Mesenteric fat pad (tissue), 1 donor: ENCODE measurements around the gene WBP4. TPM values are rescaled to one million over a fixed set of nuclear protein-coding genes. Genes with fewer than 3 reads are reported as not detected.
"Not testable (repeated sequence)": the region's sequence is repeated elsewhere in the genome, so short reads cannot be mapped to it uniquely, and the experiment has no call there.

Experiments used
- DNase-seq: peaks from one replicate; pipeline ENCODE4 v3.0.0-alpha.2; 2020; ENCODE audit warnings: low spot score
- long read RNA-seq: library from polyadenylated mRNA; unstranded; transcript quantifications from one replicate; pipeline ENCODE4 v2.0.0, GENCODE V29; 2020
- total RNA-seq: library from RNA; stranded (reverse); fragmentation: NEBNext Ultra II Directional; extraction: Animal tissue kit (Norgen Biotek cat#: 25700); gene quantifications from one replicate; pipeline ENCODE4 v1.2.1, GENCODE V29; 2021
- donor health status: DM: yes; HTN: yes; CAD: no.

WBP4 gene
- 11.9 TPM for total RNA-seq
- long read RNA-seq, partial matches to known transcripts: 10 of 18 reads
- long read RNA-seq, other reads (novel, unspliced or antisense): 4 of 18 reads

DNA sequence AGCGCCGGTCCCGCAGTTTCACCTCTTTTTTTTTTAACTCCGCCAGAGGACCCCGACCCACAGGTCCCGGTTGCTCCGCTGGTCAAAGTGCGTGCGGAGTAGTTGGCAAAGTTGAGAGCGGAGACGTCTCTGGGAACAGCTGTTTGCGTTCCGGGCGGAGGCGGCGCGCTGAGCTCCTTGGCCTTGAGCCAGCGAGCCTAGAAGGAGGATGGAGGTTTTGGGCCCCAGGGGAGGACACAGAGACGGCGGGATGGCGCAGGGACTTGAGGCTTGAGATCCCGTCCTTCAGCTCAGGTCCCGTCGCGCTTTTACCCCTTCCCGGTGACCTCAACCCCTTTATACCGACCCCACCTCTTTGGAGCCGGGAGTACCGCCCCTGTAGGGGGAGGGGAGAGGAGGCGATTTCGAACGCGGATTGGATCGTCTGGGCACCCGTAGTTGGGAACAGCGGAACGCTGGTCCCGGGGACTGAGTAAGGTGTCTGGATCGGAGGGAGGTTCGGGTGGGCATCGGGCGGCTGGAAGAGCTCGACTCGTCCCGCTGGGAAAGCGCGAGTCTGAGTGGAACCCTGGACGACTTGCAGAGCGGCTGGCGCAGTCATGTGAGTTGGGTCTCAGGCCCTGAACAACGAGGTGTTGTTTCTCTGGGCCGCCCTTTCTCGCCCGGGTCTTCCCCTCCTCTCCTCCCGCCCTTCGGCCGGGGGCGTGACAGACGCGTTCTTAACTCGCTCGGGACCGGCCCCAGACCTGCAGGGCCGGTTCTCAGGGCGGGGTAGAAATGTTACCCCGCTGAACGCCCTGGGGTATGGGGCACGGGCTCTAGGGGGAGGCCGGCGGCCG, at the start of gene WBP4:
TSS of gene WBP4 (plus strand) at position 435 of the 839 bp plus-strand sequence. CDS start at position 600, 165 bp downstream.
- DNase-seq: peak; percentile 96

- DNase-seq: no peak
Measured at GRCh38 chr13:41012536-41012935, 48.8 kb upstream of the WBP4 start.

DNA sequence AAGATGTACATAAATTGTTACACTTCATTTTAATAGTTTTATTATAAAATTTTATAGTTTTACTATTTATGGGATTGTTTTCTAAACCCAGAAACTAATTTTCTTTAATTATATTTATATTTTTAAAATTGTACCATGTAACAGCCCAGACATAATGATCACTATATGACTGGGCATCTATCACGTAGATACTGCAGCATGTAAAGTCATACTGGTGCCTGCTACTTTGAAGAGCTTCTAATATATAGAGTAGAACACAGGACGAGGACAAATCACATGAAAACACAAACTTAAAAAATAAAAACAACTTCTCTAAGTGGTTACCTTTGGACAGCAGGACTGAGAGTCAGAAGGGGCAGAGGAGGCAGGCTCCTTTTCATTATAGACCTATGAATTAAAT, 47.5 kb upstream of the WBP4 start:
- DNase-seq: no peak

DNA sequence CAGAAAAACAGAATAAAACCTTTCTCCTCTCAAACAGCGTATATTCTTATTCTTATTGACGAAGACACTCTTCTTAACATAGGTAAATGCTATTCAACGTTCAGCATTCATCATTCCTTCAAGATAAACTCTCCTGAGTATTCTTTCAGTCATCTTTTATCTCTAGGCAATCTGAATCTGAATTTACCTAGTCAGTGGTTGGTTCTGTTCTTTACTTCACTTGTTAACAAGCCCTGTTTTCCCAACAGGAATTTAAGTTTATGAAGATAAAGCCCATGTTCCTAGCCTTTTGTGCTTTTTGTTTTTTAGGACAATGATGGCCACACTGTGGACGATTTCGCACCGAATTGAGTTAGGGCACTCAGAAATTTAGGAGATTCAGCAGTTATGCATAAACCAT, 45.4 kb upstream of the WBP4 start:
- DNase-seq: no peak

GRCh38 chr13:41017159-41017558, 44.1 kb upstream of the WBP4 start:
- no peak for DNase-seq

GRCh38 chr13:41017817-41018601, 43.3 kb upstream of the WBP4 start:
- no peak for DNase-seq

DNA sequence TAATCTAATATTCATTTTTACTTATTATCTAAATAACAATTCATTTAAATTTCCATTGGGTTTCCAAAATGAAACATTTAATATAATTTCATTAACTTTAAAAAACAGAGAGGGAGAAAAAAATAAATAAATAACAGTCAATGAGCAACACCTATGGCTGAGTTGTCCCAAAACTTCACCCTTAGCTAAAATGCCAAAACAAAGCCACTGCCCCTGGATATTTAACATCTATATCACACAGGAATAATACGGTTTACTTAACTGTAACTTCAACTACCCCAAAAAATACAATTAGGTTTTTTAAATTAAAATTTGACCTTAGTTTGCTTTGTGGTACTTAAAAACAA, 42.7 kb upstream of the WBP4 start:
- DNase-seq: no peak

DNA sequence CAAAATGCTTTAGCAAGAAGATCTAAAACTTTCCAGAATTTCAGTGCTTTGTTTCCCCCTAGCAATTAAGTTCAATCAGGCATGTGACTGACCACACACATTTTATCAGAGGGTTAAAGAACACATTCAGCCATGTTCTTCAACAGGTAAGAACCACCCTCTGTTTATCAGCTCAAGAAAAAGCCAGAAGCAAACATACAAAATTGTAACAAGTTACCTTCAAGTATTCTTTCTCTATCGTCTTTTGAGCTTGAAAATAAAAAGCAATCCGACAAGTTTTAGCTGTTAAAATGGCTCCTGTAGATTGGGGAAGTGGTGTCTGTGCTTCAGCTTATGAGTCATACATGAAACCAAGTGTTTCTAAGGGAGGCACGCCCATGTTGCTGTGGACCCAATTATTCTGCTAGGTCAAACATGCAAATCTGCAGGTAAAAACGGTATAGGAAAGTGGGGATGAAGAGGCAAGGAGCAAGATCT, 42.3 kb upstream of the WBP4 start, which contains the start of gene ELF1:
TSS of gene ELF1 (minus strand) at position 306 of the 477 bp plus-strand sequence. CDS start 37,262 bp downstream, outside the sequence.
- no peak for DNase-seq

- no peak for DNase-seq
Measured at GRCh38 chr13:41019578-41020347, 41.5 kb upstream of the WBP4 start.

GRCh38 chr13:41025518-41025917, 35.8 kb upstream of the WBP4 start:
- DNase-seq: no peak

- no peak for DNase-seq
Measured at GRCh38 chr13:41026788-41027187, 34.5 kb upstream of the WBP4 start.

- no peak for DNase-seq
Measured at GRCh38 chr13:41028051-41028450, 33.3 kb upstream of the WBP4 start.

DNA sequence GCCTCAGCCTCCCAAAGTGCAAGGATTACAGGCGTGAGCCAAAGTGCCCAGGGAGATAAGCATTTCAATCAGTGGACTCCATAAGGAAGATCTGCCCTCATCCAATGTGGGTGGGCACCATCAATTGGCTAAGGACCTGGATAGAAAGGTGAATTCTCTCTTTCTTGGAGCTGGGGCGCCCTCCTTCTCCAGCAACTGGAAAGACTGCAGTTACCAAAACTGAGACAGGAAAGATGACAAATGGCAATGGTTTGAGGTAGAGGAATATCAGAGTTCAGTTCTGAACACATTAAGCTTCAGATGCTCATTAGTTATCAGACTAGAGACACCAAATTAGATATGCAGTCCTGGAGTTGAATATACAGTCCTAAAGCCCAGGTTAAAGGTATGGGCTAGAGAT, 31.7 kb upstream of the WBP4 start:
- no peak for DNase-seq

DNA sequence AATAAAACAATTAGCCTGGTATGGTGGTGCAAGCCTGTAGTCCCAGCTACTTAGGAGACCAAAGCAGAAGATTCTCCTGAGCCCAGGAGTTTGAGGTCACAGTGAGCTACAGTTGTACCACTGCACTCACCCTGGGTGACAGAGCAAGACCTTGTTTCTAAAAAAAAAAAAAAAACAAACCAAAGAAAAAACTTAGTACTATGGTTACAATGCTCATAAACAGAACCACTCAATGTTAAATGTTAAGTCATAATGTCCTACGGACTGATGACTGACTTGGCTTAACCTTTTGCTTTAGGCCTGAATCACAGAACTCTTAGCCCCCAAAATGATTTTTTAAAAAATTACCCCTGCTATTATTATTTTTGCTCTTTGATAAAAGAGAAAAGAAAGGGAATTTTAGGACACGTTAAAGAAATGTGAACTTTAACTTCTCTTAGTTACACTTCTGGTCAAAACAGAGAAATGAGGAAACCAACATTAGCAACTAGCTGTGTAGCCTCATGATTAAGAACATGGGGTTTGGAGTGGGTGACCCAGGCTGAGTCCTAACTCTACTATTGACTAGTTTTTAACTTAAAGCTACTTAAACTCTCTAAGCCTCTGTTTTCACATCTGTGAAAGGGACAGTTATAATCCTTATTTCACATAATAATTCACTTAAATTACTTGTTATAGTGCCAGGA, 28.5 kb upstream of the WBP4 start:
- no peak for DNase-seq

- no peak for DNase-seq
Measured at GRCh38 chr13:41034382-41034781, 26.9 kb upstream of the WBP4 start.

DNA sequence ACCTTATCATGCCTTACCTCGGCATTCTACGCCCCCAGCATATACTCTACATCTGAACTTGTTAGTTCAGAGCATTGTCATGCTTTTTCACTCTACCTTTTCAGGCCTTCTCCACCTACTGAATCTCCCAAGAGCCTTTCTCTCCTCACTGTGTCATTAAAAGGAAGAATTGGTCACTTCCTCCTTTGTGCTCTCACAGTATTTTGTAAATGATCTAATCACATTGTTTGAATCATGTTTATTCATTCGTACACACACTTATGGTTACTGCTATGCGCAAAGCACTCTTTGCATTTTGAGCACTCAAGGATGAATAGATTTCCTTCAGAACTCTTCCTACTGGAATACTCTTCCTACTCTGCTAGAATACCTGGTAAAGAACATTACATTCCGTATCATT, 26.4 kb upstream of the WBP4 start:
- no peak for DNase-seq

GRCh38 chr13:41036557-41036956, 24.8 kb upstream of the WBP4 start:
- not testable (repeated sequence) for DNase-seq

DNA sequence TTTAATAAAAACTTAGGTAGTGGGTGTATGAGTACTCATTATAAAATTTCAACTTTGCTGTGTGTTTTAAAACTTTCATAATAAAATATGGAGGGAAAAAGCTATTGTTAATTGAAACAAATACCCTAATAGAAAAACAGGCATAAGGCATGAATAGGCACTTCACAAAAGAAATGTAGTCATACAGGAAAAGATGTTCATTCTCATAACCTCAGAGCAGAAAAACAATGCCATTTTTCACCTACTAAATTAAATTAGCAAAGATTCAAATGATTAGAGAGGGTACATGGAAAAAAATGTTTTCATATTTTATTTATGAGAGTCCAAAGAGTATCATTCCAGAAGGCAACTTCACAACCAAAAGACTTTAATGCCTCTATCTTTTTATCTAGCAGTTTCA, 21.6 kb upstream of the WBP4 start:
- no peak for DNase-seq

GRCh38 chr13:41040584-41041334, 20.6 kb upstream of the WBP4 start:
- DNase-seq: no peak

DNA sequence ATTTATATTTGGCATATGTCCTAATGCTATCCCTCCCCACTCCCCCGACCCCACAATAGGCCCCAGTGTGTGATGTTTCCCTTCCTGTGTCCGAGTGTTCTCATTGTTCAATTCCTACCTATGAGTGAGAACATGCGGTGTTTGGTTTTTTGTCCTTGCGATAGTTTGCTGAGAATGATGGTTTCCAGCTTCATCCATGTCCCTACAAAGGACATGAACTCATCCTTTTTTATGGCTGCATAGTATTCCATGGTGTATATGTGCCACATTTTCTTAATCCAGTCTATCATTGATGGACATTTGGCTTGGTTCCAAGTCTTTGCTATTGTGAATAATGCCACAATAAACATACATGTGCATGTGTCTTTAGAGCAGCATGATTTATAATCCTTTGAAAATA, 18.9 kb upstream of the WBP4 start:
- not testable (repeated sequence) for DNase-seq
